Measurements from ENCODE around the gene TTC39A.

The TTC39A gene

GRCh38 chr1:51274676-51275075 lies 55.7 kb downstream of the TTC39A start:
- intact Hi-C loops (cut with DNase I; ENCODE audit: low total_unique reads): no loop called here
- H3K4me3 ChIP-seq: no peak overlapping the region
- H3K27me3 ChIP-seq: no peaks in the 10 kb centered on the region
- H3K4me1 ChIP-seq: peaks cover 0 to 32% (median 16%) of the 10 kb centered on the region in 4 donors
- no peak overlapping the region for H3K27ac ChIP-seq
- no peak for DNase-seq
- H3K9me3 ChIP-seq: no peaks in the 10 kb centered on the region
- peaks cover 0 to 24% (median 5%) of the 10 kb centered on the region in 3 donors for H3K36me3 ChIP-seq
- no peak for TF ChIP-seq CTCF (IDR thresholded peaks at IDR 0.05)

GRCh38 chr1:51272916-51273315 lies 57.4 kb downstream of the TTC39A start:
- DNase-seq: no peak
- Histone ChIP-seq H3K4me1 (peaks cover 0 to 50% (median 28%) of the 10 kb centered on the region in 4 donors), H3K4me3 (no peak overlapping the region), H3K9me3 (no peaks in the 10 kb centered on the region), H3K27ac (no peak overlapping the region), H3K27me3 (no peaks in the 10 kb centered on the region), H3K36me3 (peaks cover 0 to 24% (median 5%) of the 10 kb centered on the region in 3 donors)
- intact Hi-C loops (cut with DNase I; ENCODE audit: low total_unique reads): no loop called here
- TF ChIP-seq CTCF (IDR thresholded peaks at IDR 0.05): no peak

GRCh38 chr1:51270751-51271150 lies 59.6 kb downstream of the TTC39A start:
- intact Hi-C loops (cut with DNase I; ENCODE audit: low total_unique reads): no loop called here
- H3K9me3 ChIP-seq: no peaks in the 10 kb centered on the region
- H3K27ac ChIP-seq: peak overlapping the region; percentile 11 to 39
- H3K4me1 ChIP-seq: peaks cover 0 to 71% (median 39%) of the 10 kb centered on the region in 4 donors
- no peak for TF ChIP-seq CTCF (IDR thresholded peaks at IDR 0.05)
- no peaks in the 10 kb centered on the region for H3K27me3 ChIP-seq
- no peak overlapping the region for H3K4me3 ChIP-seq
- peaks cover 0 to 12% (median 0%) of the 10 kb centered on the region in 3 donors for H3K36me3 ChIP-seq
- DNase-seq: no peak

- TF ChIP-seq CTCF (IDR thresholded peaks at IDR 0.05): no peak
- intact Hi-C loops (cut with DNase I; ENCODE audit: low total_unique reads): no loop called here
- Histone ChIP-seq H3K27me3 (no peaks in the 10 kb centered on the region), H3K4me1 (peaks cover 0 to 93% (median 54%) of the 10 kb centered on the region in 4 donors), H3K9me3 (no peaks in the 10 kb centered on the region), H3K36me3 (peaks cover 0 to 7% (median 0%) of the 10 kb centered on the region in 3 donors), H3K4me3 (no peak overlapping the region), H3K27ac (peak overlapping the region in 1 of 2 donors; percentile 39)
- DNase-seq: no peak
Measured at GRCh38 chr1:51268634-51269033, 61.7 kb downstream of the TTC39A start.

GRCh38 chr1:51266791-51267190 lies 63.6 kb downstream of the TTC39A start:
- H3K36me3 ChIP-seq: peaks cover 0 to 7% (median 0%) of the 10 kb centered on the region in 3 donors
- no peak overlapping the region for H3K4me3 ChIP-seq
- H3K27me3 ChIP-seq: no peaks in the 10 kb centered on the region
- no peaks in the 10 kb centered on the region for H3K9me3 ChIP-seq
- H3K4me1 ChIP-seq: peaks cover 0 to 100% (median 67%) of the 10 kb centered on the region in 4 donors
- no peak for TF ChIP-seq CTCF (IDR thresholded peaks at IDR 0.05)
- intact Hi-C loops (cut with DNase I; ENCODE audit: low total_unique reads): no loop called here
- DNase-seq: no peak
- peak overlapping the region in 1 of 2 donors; percentile 10 for H3K27ac ChIP-seq

- H3K4me3 ChIP-seq: no peak overlapping the region
- H3K9me3 ChIP-seq: no peaks in the 10 kb centered on the region
- no peak for DNase-seq
- no peak for TF ChIP-seq CTCF (IDR thresholded peaks at IDR 0.05)
- peaks cover 0 to 100% (median 70%) of the 10 kb centered on the region in 4 donors for H3K4me1 ChIP-seq
- peaks cover 0 to 1% (median 0%) of the 10 kb centered on the region in 3 donors for H3K36me3 ChIP-seq
- H3K27me3 ChIP-seq: no peaks in the 10 kb centered on the region
- intact Hi-C loops (cut with DNase I; ENCODE audit: low total_unique reads): no loop called here
- H3K27ac ChIP-seq: peak overlapping the region; percentile 10 to 17
Measured at GRCh38 chr1:51266181-51266580, 64.2 kb downstream of the TTC39A start.

All from tibial artery (tissue), 4 donors.